ENCODE data around the gene MEN1. TPM values are rescaled to one million over a fixed set of nuclear protein-coding genes. Genes with fewer than 3 reads are reported as not detected.

Gene MEN1
- total RNA-seq (2022; extraction: Qiagen RNA extraction): 26.2 to 40.7 TPM (median 38.5 TPM) in 5 replicates

GRCh38 chr11:64810271-64810890 lies at the start of gene MEN1:
TSS of gene MEN1 (minus strand) at chr11:64810551. CDS start at chr11:64810109, 442 bp downstream.

GRCh38 chr11:64844330-64845128 lies 34.2 kb upstream of the MEN1 start, which contains the start of gene CDC42BPG:
TSS of gene CDC42BPG (minus strand) at chr11:64844653. CDS start at chr11:64844569, 84 bp downstream.

GRCh38 chr11:64803158-64803845 lies 7.0 kb downstream of the MEN1 start, which contains the start of gene MAP4K2:
TSS of gene MAP4K2 (minus strand) at chr11:64803214. CDS start at chr11:64803149, 65 bp downstream.

GRCh38 chr11:64778473-64779298 lies 31.7 kb downstream of the MEN1 start, which contains the start of gene SF1:
TSS of gene SF1 (minus strand) at chr11:64778542. CDS start at chr11:64778392, 150 bp downstream.

GRCh38 chr11:64759722-64760719 lies 50.3 kb downstream of the MEN1 start, which contains the start of gene PYGM:
TSS of gene PYGM (minus strand) at chr11:64759974. CDS start at chr11:64759898, 76 bp downstream.

Other genes starting within 250 kb of the MEN1 start
- not detected in 5 replicates for gene SLC22A12, start 219.3 kb downstream of the MEN1 start, total RNA-seq (2022; extraction: Qiagen RNA extraction)
- 0.16 to 0.62 TPM (median 0.35 TPM) in 5 replicates for gene NRXN2, start 87.4 kb downstream of the MEN1 start, total RNA-seq (2022; extraction: Qiagen RNA extraction)
- gene RASGRP2, start 66.4 kb downstream of the MEN1 start, total RNA-seq (2022; extraction: Qiagen RNA extraction): 1.2 to 1.9 TPM (median 1.4 TPM) in 5 replicates
- 0.13 to 0.63 TPM (median 0.32 TPM) in 5 replicates for gene PYGM, start 50.6 kb downstream of the MEN1 start, total RNA-seq (2022; extraction: Qiagen RNA extraction)
- gene SF1, start 32.0 kb downstream of the MEN1 start, total RNA-seq (2022; extraction: Qiagen RNA extraction): 151 to 207 TPM (median 159 TPM) in 5 replicates
- gene MAP4K2, start 7.3 kb downstream of the MEN1 start, total RNA-seq (2022; extraction: Qiagen RNA extraction): 5.8 to 9.0 TPM (median 8.5 TPM) in 5 replicates
- gene CDC42BPG, start 34.1 kb upstream of the MEN1 start, total RNA-seq (2022; extraction: Qiagen RNA extraction): 0.93 to 2.0 TPM (median 1.5 TPM) in 5 replicates
- 94.9 to 123 TPM (median 115 TPM) in 5 replicates for gene EHD1, start 68.1 kb upstream of the MEN1 start, total RNA-seq (2022; extraction: Qiagen RNA extraction)
- 11.8 to 22.6 TPM (median 21.0 TPM) in 5 replicates for gene ATG2A, start 106.7 kb upstream of the MEN1 start, total RNA-seq (2022; extraction: Qiagen RNA extraction)
- 3.2 to 5.4 TPM (median 4.7 TPM) in 5 replicates for gene PPP2R5B, start 114.1 kb upstream of the MEN1 start, total RNA-seq (2022; extraction: Qiagen RNA extraction)
- not detected in 5 replicates for gene GPHA2, start 125.3 kb upstream of the MEN1 start, total RNA-seq (2022; extraction: Qiagen RNA extraction)
- gene MAJIN, start 161.6 kb upstream of the MEN1 start, total RNA-seq (2022; extraction: Qiagen RNA extraction): not detected in 5 replicates
- 0.71 to 1.1 TPM (median 0.85 TPM) in 5 replicates for gene BATF2, start 186.4 kb upstream of the MEN1 start, total RNA-seq (2022; extraction: Qiagen RNA extraction)
- 175 to 188 TPM (median 183 TPM) in 5 replicates for gene ARL2, start 203.6 kb upstream of the MEN1 start, total RNA-seq (2022; extraction: Qiagen RNA extraction)
- gene SNX15, start 216.9 kb upstream of the MEN1 start, total RNA-seq (2022; extraction: Qiagen RNA extraction): 19.9 to 24.2 TPM (median 23.1 TPM) in 5 replicates
- gene SAC3D1, start 230.7 kb upstream of the MEN1 start, total RNA-seq (2022; extraction: Qiagen RNA extraction): 34.7 to 55.9 TPM (median 53.9 TPM) in 5 replicates
- not detected in 5 replicates for gene NAALADL1, start 248.0 kb upstream of the MEN1 start, total RNA-seq (2022; extraction: Qiagen RNA extraction)

Data from A549 treated with Mapracorat at 1 μM for 4 hours (cell line).